PFSK-1 (cell line): Measurements from ENCODE around the gene RMP24.

ENCODE experiments used
- FOXP2 ChIP-seq: optimal IDR thresholded peaks from 2 replicates; pipeline ENCODE3; 2011; ENCODE audit warnings: borderline replicate concordance, control low read depth, inconsistent platforms; ENCODE audit not compliant: insufficient read depth; ENCODE audit errors: extremely low read length, extremely low read depth
- POLR2AphosphoS5 ChIP-seq: IDR thresholded peaks from 2 replicates; pipeline ENCODE4 v1.6.1; 2012; ENCODE audit warnings: low read depth, mild to moderate bottlenecking, control low read depth, low read length, moderate library complexity
- SIN3A ChIP-seq: IDR thresholded peaks from 2 replicates; pipeline ENCODE4 v1.6.1; 2012; ENCODE audit warnings: mild to moderate bottlenecking, low read length, moderate library complexity, borderline replicate concordance; ENCODE audit not compliant: insufficient read depth
- TAF1 ChIP-seq: IDR thresholded peaks from 2 replicates; pipeline ENCODE4 v1.6.1; 2012; ENCODE audit warnings: low read length, control low read depth, borderline replicate concordance; ENCODE audit not compliant: insufficient read depth
- TF ChIP-seq, protein P1 (sequence below), 2 experiments: IDR thresholded peaks; 2 replicates each; pipeline versions ENCODE4 v1.6.1 to v1.8.0; 2011 to 2012; ENCODE audit warnings: low read depth in 2 of 2, low read length in 2 of 2, control low read depth in 1 of 2, inconsistent platforms in 1 of 2, mild to moderate bottlenecking in 1 of 2, moderate library complexity in 1 of 2; ENCODE audit not compliant: insufficient read depth in 1 of 2

Gene RMP24

DNA sequence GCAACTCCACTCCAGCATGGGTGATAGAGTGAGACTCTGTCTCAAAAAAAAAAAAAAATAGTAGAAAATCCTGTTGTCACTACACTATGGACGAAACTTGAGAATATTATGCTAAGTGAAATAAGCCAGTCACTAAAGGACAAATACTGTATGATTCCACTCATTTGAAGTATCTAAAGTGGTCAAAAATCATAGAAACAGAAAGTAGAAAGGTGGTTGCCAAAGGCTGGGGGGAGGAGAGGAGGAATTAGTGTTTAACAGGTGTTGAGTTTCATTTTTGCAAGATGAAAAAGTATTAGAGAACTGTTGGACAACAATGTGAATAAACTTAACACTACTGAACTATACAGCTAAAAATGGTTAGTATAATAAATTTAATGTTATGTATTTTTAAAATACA, 18.8 kb upstream of the RMP24 start:
- TF ChIP-seq FOXP2 (no peak), SIN3A (no peak), POLR2AphosphoS5 (no peak), TAF1 (no peak)
- TF ChIP-seq, protein P1, sequence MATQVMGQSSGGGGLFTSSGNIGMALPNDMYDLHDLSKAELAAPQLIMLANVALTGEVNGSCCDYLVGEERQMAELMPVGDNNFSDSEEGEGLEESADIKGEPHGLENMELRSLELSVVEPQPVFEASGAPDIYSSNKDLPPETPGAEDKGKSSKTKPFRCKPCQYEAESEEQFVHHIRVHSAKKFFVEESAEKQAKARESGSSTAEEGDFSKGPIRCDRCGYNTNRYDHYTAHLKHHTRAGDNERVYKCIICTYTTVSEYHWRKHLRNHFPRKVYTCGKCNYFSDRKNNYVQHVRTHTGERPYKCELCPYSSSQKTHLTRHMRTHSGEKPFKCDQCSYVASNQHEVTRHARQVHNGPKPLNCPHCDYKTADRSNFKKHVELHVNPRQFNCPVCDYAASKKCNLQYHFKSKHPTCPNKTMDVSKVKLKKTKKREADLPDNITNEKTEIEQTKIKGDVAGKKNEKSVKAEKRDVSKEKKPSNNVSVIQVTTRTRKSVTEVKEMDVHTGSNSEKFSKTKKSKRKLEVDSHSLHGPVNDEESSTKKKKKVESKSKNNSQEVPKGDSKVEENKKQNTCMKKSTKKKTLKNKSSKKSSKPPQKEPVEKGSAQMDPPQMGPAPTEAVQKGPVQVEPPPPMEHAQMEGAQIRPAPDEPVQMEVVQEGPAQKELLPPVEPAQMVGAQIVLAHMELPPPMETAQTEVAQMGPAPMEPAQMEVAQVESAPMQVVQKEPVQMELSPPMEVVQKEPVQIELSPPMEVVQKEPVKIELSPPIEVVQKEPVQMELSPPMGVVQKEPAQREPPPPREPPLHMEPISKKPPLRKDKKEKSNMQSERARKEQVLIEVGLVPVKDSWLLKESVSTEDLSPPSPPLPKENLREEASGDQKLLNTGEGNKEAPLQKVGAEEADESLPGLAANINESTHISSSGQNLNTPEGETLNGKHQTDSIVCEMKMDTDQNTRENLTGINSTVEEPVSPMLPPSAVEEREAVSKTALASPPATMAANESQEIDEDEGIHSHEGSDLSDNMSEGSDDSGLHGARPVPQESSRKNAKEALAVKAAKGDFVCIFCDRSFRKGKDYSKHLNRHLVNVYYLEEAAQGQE (IDR thresholded peaks at IDR 0.05; ENCODE audit: insufficient read depth in 1 of 2, low read depth in 2 of 2, low read length in 2 of 2) = no peak

- TF ChIP-seq, protein P1 (IDR thresholded peaks at IDR 0.05; ENCODE audit: insufficient read depth in 1 of 2, low read depth in 2 of 2, low read length in 2 of 2) = no peak
- no peak for TF ChIP-seq POLR2AphosphoS5
- TF ChIP-seq TAF1 = no peak
- no peak for TF ChIP-seq SIN3A
- TF ChIP-seq FOXP2 = no peak
Observed at GRCh38 chr18:35956226-35956625, 16.3 kb upstream of the RMP24 start.

- TF ChIP-seq TAF1 (no peak), FOXP2 (no peak), SIN3A (no peak), POLR2AphosphoS5 (no peak)
- TF ChIP-seq, protein P1 (IDR thresholded peaks at IDR 0.05; ENCODE audit: insufficient read depth in 1 of 2, low read depth in 2 of 2, low read length in 2 of 2) = no peak
Observed at GRCh38 chr18:35962320-35962719, 10.2 kb upstream of the RMP24 start.

DNA sequence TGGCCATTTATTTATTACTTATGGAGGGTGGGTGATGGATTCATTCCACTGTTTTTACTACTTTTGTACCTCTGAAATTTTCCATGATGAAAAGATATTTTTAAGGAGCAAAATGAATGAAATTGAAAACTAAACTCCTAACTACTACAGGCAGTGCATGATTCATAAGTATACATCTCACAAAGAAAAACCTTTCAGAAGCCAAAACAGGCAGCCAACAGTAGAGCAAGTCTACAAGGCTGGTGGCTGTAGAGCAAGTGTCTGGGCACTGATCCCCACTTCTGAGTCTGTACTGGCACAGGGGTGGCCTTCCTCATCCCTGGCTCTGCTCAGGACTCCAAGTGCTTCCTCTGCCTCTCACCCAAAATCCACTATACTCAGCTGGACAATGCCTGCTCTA, 8.2 kb upstream of the RMP24 start:
- no peak for TF ChIP-seq POLR2AphosphoS5
- no peak for TF ChIP-seq FOXP2
- TF ChIP-seq, protein P1 (IDR thresholded peaks at IDR 0.05; ENCODE audit: insufficient read depth in 1 of 2, low read depth in 2 of 2, low read length in 2 of 2) = no peak
- TF ChIP-seq TAF1 = no peak

GRCh38 chr18:35968278-35968880, 4.1 kb upstream of the RMP24 start:
- TF ChIP-seq, protein P1 (IDR thresholded peaks at IDR 0.05; ENCODE audit: insufficient read depth in 1 of 2, low read depth in 2 of 2, low read length in 2 of 2) = no peak
- no peak for TF ChIP-seq POLR2AphosphoS5
- TF ChIP-seq FOXP2 = no peak
- TF ChIP-seq SIN3A = no peak
- TF ChIP-seq TAF1 = no peak
